Liver (tissue), 3 donors: ENCODE data around the gene SLC25A13.

ENCODE experiments used
- EGR1 ChIP-seq, 2 donors: IDR thresholded peaks; 2 replicates each; pipeline ENCODE4 v1.6.1; 2016 to 2018; ENCODE audit warnings: antibody characterized with exemption in 2 of 2, low read depth in 2 of 2
- FOXA1 ChIP-seq: IDR thresholded peaks from 2 replicates; pipeline ENCODE4 v1.6.1; 2016; ENCODE audit warnings: antibody characterized with exemption
- MAX ChIP-seq: IDR thresholded peaks from 2 replicates; pipeline ENCODE4 v1.6.1; 2016; ENCODE audit warnings: antibody characterized with exemption
- RAD21 ChIP-seq, 2 donors: IDR thresholded peaks; 2 replicates each; pipeline ENCODE4 v1.6.1; 2016; ENCODE audit warnings: antibody characterized with exemption in 2 of 2, mild to moderate bottlenecking in 2 of 2
- REST ChIP-seq: IDR thresholded peaks from 2 replicates; pipeline ENCODE4 v1.6.1; 2016; ENCODE audit warnings: antibody characterized with exemption, mild to moderate bottlenecking
- RXRA ChIP-seq, 2 donors: IDR thresholded peaks; 2 replicates each; pipeline ENCODE4 v1.6.1; 2017 to 2018; ENCODE audit warnings: antibody characterized with exemption in 2 of 2, mild to moderate bottlenecking in 1 of 2
- SP1 ChIP-seq: IDR thresholded peaks from 2 replicates; pipeline ENCODE4 v1.6.1; 2018; ENCODE audit warnings: antibody characterized with exemption, mild to moderate bottlenecking
- TAF1 ChIP-seq: conservative IDR thresholded peaks from 2 replicates; pipeline ENCODE4 v1.6.1; 2016; ENCODE audit warnings: antibody characterized with exemption, mild to moderate bottlenecking
- YY1 ChIP-seq: IDR thresholded peaks from 2 replicates; pipeline ENCODE4 v1.6.1; 2016; ENCODE audit warnings: antibody characterized with exemption, mild to moderate bottlenecking
- ZBTB33 ChIP-seq: IDR thresholded peaks from 2 replicates; pipeline ENCODE4 v1.6.1; 2016; ENCODE audit warnings: antibody characterized with exemption
- TF ChIP-seq, protein P1 (sequence below): fragments of 150-350 bp; IDR thresholded peaks from 2 replicates; pipeline ENCODE4 v1.5.1; 2017; ENCODE audit warnings: improper control_type of control experiment, low read depth, low read length; ENCODE audit not compliant: missing input control
- TF ChIP-seq, protein P2 (sequence below): IDR thresholded peaks from 2 replicates; pipeline ENCODE4 v1.6.1; 2016; ENCODE audit warnings: antibody characterized with exemption
- donor health status: healthy.
- donor health status: healthy.

DNA sequence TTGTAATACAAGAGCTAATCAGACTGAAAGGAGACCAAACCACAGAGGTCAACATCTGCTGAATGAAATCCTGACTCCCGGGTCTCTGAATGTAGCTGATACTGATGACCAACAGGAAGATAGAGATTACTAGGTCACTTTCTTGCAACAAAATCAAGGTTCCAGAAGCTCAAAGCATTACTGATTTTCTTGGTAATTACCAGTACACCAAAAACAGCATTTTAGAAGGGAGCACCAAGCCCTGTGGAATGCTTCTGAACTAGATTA, 177.7 kb downstream of the SLC25A13 start:
- TF ChIP-seq, protein P1, sequence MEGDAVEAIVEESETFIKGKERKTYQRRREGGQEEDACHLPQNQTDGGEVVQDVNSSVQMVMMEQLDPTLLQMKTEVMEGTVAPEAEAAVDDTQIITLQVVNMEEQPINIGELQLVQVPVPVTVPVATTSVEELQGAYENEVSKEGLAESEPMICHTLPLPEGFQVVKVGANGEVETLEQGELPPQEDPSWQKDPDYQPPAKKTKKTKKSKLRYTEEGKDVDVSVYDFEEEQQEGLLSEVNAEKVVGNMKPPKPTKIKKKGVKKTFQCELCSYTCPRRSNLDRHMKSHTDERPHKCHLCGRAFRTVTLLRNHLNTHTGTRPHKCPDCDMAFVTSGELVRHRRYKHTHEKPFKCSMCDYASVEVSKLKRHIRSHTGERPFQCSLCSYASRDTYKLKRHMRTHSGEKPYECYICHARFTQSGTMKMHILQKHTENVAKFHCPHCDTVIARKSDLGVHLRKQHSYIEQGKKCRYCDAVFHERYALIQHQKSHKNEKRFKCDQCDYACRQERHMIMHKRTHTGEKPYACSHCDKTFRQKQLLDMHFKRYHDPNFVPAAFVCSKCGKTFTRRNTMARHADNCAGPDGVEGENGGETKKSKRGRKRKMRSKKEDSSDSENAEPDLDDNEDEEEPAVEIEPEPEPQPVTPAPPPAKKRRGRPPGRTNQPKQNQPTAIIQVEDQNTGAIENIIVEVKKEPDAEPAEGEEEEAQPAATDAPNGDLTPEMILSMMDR = no peak
- TF ChIP-seq MAX (no peak), FOXA1 (no peak), RAD21 (IDR thresholded peaks at IDR 0.05) (no peak), RXRA (IDR thresholded peaks at IDR 0.05) (no peak), REST (no peak), EGR1 (IDR thresholded peaks at IDR 0.05; ENCODE audit: low read depth in 2 of 2) (no peak), SP1 (no peak), TAF1 (no peak), YY1 (no peak), ZBTB33 (no peak)
- TF ChIP-seq, protein P2, sequence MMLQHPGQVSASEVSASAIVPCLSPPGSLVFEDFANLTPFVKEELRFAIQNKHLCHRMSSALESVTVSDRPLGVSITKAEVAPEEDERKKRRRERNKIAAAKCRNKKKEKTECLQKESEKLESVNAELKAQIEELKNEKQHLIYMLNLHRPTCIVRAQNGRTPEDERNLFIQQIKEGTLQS = no peak
